ENCODE results near the gene PDE2A. TPM values are rescaled to one million over a fixed set of nuclear protein-coding genes. Genes with fewer than 3 reads are reported as not detected.

PDE2A gene
- total and polyA plus RNA-seq, 5 donors: 32.1 to 43.9 (median 37.1) TPM

GRCh38 chr11:72682858-72683243 is 8.6 kb upstream of the PDE2A start:
- Histone ChIP-seq H3K4me1 (ENCODE audit: control insufficient read depth, insufficient read depth, low read length) (peaks cover 3% of the 10 kb centered on the region), H3K9me3 (ENCODE audit: control insufficient read depth, low read length) (no peaks in the 10 kb centered on the region), H3K27ac (ENCODE audit: low read length) (no peak overlapping the region), H3K4me3 (ENCODE audit: low read length) (no peak overlapping the region), H3K27me3 (ENCODE audit: control insufficient read depth, insufficient read depth) (no peaks in the 10 kb centered on the region)
- ATAC-seq (no peak), DNase-seq (peak in 1 of 3 donors; percentile 51)
- 60% methylated on average over 4 of the region's 4 CpGs for WGBS
- intact Hi-C loops (cut with DNase I): loop anchor here (5.0 to 10.0 kb wide), 3 partner anchors 96 to 211 kb away; no protein-coding TSS in a partner anchor

DNA sequence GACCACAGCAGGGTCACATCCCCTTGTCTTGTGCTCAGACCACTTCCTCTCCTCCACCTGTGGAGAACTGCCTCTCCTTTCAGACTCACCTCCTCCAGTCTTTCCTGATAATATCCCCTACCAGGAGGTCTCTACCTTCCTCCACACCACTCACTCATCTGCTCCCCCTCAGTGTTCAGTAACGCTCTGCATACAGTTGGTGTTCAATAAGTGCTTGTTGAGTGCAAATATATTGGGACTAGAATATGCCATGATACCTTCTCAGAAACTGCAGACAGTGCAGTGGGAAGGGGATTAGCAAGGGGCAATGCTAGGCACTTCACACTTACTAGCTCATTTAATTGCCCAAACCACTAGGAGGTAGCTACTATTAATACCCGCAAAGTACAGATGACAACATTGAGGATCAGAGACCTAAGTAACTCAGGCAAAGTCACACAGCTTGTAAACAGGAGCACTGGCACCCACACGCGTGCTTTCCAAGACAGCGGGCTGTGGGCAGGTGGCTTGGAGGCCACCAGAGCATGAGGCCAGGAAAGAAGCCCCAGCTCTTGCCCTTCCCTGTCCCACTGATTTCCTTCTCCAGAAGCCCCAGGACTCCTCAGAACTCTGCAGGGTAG is 8.1 kb upstream of the PDE2A start:
- no peak for ATAC-seq
- Histone ChIP-seq H3K27me3 (ENCODE audit: control insufficient read depth, insufficient read depth) (no peaks in the 10 kb centered on the region), H3K4me3 (ENCODE audit: low read length) (no peak overlapping the region), H3K27ac (ENCODE audit: low read length) (no peak overlapping the region), H3K4me1 (ENCODE audit: control insufficient read depth, insufficient read depth, low read length) (peaks cover 3% of the 10 kb centered on the region), H3K9me3 (ENCODE audit: control insufficient read depth, low read length) (no peaks in the 10 kb centered on the region)
- peak in 1 of 3 donors; percentile 34 for DNase-seq
- WGBS: 71% methylated on average over 5 of the region's 5 CpGs
- intact Hi-C loops (cut with DNase I): loop anchor here (5.0 to 10.0 kb wide), 3 partner anchors 95 to 210 kb away; no protein-coding TSS in a partner anchor

DNA sequence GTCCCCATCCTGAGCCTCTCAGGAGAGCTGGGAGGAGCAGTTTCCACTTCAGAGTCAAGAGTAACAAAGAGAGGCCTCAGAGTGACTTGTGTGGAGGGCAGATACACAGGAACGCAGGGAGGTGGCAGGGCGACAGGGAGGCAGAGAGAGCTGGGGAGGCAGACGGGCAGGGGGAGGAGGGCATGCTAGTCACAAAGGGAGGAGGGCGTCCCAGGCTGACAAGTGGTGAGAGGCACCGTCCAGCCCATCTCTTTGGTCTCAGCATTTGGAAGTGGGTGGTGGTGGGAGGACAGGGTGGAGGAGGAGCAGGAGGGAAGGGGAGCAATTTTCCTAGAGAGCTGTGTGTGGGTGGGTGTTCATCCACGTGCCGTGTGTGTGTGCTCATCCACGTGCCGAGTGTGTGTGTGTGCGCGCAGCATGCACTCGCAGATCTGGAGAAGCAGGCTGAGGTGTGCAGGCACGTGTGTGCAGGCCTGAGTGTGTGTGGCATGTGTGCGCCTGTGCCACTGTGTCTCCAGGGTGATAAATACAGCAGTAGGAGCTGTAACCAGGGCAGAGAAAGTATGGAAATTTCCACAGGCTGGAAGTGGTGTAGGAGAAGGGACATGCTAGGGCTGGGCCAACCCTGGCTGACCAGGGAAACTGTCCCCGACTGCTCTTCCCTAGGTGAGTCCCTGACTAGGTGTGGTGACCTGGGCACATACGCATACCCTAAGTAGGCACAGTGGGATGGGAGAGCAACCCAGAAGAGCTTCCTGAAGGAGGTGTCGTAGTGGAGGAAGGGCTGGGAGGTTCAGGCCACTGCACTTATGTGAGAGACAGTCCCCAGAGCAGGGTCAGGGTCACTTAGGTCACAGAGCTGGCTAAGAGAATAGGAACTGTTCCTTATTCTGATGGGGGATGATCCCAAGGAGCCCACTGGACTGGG is 7.3 kb upstream of the PDE2A start:
- Histone ChIP-seq H3K9me3 (ENCODE audit: control insufficient read depth, low read length) (no peaks in the 10 kb centered on the region), H3K4me3 (ENCODE audit: low read length) (no peak overlapping the region), H3K27ac (ENCODE audit: low read length) (no peak overlapping the region), H3K27me3 (ENCODE audit: control insufficient read depth, insufficient read depth) (no peaks in the 10 kb centered on the region), H3K4me1 (ENCODE audit: control insufficient read depth, insufficient read depth, low read length) (peaks cover under 1% of the 10 kb centered on the region)
- intact Hi-C loops (cut with DNase I): loop anchor here (5.0 to 10.0 kb wide), 3 partner anchors 94 to 209 kb away; no protein-coding TSS in a partner anchor
- WGBS: 35% methylated on average over 17 of the region's 17 CpGs
- DNase-seq: no peak
- ATAC-seq: no peak

DNA sequence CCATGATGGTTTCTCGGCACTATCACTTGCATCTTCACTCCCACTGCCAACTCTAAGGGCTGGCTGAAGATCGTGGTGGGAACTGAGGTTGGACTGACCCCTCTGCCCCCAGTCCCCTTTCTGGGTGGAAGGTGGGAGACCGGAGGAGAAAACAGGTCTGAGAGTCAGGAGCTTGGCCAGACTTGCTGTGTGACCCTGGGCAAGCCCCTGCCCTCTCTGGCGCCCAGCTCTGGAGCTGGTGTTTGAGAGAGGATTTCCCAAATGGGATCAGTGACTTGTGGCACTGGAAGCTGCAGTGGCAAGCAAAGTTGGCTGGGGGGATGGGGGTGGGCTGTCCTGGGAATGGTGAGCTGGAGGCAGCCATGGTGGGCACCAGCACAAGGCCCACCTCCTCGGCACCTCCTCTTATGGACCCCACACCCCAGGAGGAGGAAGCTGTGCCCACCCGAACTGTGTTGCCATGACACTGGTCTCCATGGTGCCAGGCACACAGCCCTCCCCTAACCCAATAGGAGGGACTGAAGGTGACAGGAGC is 6.5 kb upstream of the PDE2A start:
- peak in 1 of 3 donors; percentile 31 for DNase-seq
- Histone ChIP-seq H3K27ac (ENCODE audit: low read length) (no peak overlapping the region), H3K27me3 (ENCODE audit: control insufficient read depth, insufficient read depth) (no peaks in the 10 kb centered on the region), H3K4me3 (ENCODE audit: low read length) (no peak overlapping the region), H3K9me3 (ENCODE audit: control insufficient read depth, low read length) (no peaks in the 10 kb centered on the region), H3K4me1 (ENCODE audit: control insufficient read depth, insufficient read depth, low read length) (no peaks in the 10 kb centered on the region)
- intact Hi-C loops (cut with DNase I): loop anchor here (5.0 to 10.0 kb wide), 3 partner anchors 93 to 208 kb away; no protein-coding TSS in a partner anchor
- no peak for ATAC-seq
- WGBS: 62% methylated on average over 6 of the region's 6 CpGs

DNA sequence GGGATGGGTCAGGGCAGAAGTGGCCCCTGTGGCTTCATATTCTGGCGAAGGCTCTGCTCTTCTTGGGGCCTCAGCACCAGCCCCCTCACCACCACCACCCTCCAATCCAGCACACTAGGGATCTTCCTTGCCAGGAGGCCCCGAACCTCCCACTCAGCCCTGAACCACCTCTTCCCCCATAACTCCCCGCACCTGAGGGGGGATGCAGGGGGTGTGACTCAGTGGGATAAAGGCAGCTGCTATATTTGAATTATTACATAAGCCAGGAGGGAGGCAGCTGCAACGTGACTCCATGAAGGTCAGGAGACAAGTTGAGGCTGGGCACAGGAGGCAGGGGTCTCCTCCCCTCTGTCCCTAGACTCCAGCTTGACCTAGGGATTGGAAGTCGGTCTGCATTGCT is 5.6 kb upstream of the PDE2A start:
- Histone ChIP-seq H3K4me1 (ENCODE audit: control insufficient read depth, insufficient read depth, low read length) (no peaks in the 10 kb centered on the region), H3K27ac (ENCODE audit: low read length) (no peak overlapping the region), H3K9me3 (ENCODE audit: control insufficient read depth, low read length) (no peaks in the 10 kb centered on the region), H3K27me3 (ENCODE audit: control insufficient read depth, insufficient read depth) (no peaks in the 10 kb centered on the region), H3K4me3 (ENCODE audit: low read length) (no peak overlapping the region)
- DNase-seq: no peak
- WGBS: 64% methylated on average over 5 of the region's 5 CpGs
- ATAC-seq: no peak
- intact Hi-C loops (cut with DNase I): loop anchor here (5.0 to 10.0 kb wide), 3 partner anchors 93 to 208 kb away; no protein-coding TSS in a partner anchor

GRCh38 chr11:72678524-72678923 is 4.3 kb upstream of the PDE2A start:
- 65% methylated on average over 8 of the region's 8 CpGs for whole genome bisulfite sequencing

DNA sequence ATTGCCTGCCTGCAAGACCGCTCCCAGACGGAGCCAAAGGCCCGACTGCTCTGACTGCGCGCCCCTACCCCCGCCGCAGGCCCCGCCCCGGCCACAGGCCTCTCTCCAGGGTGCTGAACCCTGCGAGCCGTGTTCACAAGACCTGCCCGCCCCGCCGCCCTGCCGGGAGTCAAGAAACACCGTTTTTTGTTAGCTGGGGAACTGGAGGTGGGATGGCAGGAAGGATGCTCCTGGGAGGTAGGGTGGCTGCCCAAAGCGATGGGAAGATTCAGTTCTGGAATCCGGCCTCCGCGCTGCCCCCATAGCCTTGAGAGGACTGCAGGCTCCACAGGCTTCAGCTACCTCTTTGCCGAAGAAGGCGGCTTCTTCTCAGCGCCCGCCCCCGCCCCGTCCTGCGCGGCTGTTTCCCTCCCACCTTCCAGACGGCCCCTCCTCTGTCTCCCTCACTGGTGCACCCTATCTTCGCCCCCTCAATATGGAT is 2.7 kb upstream of the PDE2A start:
- Histone ChIP-seq H3K27ac (ENCODE audit: low read length) (no peak overlapping the region), H3K4me3 (ENCODE audit: low read length) (no peak overlapping the region), H3K9me3 (ENCODE audit: control insufficient read depth, low read length) (no peaks in the 10 kb centered on the region), H3K27me3 (ENCODE audit: control insufficient read depth, insufficient read depth) (no peaks in the 10 kb centered on the region), H3K4me1 (ENCODE audit: control insufficient read depth, insufficient read depth, low read length) (no peaks in the 10 kb centered on the region)
- DNase-seq: peak; percentile 72 to 89 (median 88)
- ATAC-seq: peak; percentile 64 to 65
- intact Hi-C loops (cut with DNase I): no loop called here
- 2% methylated on average over 30 of the region's 30 CpGs for WGBS

More at GRCh38 chr11:72678524-72678923, 4.3 kb upstream of the PDE2A start:
- Histone ChIP-seq H3K9me3 (ENCODE audit: control insufficient read depth, low read length) (no peaks in the 10 kb centered on the region), H3K4me3 (ENCODE audit: low read length) (no peak overlapping the region), H3K27me3 (ENCODE audit: control insufficient read depth, insufficient read depth) (no peaks in the 10 kb centered on the region), H3K27ac (ENCODE audit: low read length) (no peak overlapping the region), H3K4me1 (ENCODE audit: control insufficient read depth, insufficient read depth, low read length) (no peaks in the 10 kb centered on the region)
- intact Hi-C loops (cut with DNase I): no loop called here
- ATAC-seq (no peak), DNase-seq (no peak)

DNA sequence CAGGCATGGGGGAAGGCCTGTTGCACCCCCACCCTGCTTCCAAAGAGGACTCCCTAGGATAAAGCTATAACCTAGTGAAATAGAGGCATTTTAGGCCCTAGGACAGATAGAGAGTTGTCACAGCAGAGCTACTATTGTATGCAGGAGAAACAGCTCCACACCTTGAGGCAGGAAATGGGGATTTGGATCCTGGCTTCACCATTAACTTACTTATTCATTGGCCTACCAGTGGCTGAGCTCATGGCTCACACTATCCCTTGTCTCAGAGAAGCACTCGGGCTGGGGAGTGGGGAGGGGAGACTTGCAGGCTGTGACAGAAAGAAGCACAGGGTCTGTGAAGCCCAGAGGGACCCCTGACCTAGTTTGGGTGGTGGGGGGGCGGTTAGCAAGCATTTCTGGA is 999 bp upstream of the PDE2A start:
- intact Hi-C loops (cut with DNase I): no loop called here
- Histone ChIP-seq H3K9me3 (ENCODE audit: control insufficient read depth, low read length) (no peaks in the 10 kb centered on the region), H3K4me1 (ENCODE audit: control insufficient read depth, insufficient read depth, low read length) (no peaks in the 10 kb centered on the region), H3K27ac (ENCODE audit: low read length) (no peak overlapping the region), H3K4me3 (ENCODE audit: low read length) (no peak overlapping the region), H3K27me3 (ENCODE audit: control insufficient read depth, insufficient read depth) (no peaks in the 10 kb centered on the region)
- ATAC-seq: no peak
- no peak for DNase-seq
- WGBS: 18% methylated on average over 2 of the region's 2 CpGs

DNA sequence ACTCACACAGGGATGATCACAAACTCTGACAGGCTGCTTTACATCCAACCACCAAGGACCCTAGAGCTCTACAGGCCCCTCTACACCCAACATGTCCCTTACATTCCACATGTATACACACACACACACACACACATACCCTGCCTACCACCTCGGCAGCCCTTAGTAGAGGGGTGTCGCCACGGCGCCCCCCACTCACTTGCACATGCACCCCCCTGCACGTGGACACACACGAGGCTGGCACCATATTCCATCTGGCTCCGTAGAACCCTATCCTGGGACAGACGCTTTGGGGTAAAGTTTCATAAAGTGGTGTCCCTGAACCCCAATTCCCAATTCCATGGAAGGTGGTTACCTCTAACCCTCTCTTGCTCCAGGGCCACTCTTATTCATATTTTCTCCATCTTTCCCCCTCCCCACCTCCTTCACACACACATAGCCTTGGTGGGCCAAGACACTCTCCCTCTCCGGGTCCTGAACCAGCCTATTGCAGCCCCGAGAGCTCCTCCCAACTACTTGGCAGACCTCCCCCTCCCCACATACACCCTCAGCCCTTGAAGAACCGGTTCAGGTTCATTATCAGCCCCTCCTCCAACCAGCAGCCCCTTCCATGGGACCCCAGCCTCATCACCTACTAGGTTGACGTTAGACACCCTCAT is 809 bp downstream of the PDE2A start:
- peak in 1 of 3 donors; percentile 28 for DNase-seq
- Histone ChIP-seq H3K4me1 (ENCODE audit: control insufficient read depth, insufficient read depth, low read length) (no peaks in the 10 kb centered on the region), H3K27ac (ENCODE audit: low read length) (no peak overlapping the region), H3K9me3 (ENCODE audit: control insufficient read depth, low read length) (no peaks in the 10 kb centered on the region), H3K27me3 (ENCODE audit: control insufficient read depth, insufficient read depth) (no peaks in the 10 kb centered on the region), H3K4me3 (ENCODE audit: low read length) (no peak overlapping the region)
- intact Hi-C loops (cut with DNase I): no loop called here
- WGBS: 26% methylated on average over 12 of the region's 12 CpGs
- no peak for ATAC-seq

- Histone ChIP-seq H3K9me3 (ENCODE audit: control insufficient read depth, low read length) (no peaks in the 10 kb centered on the region), H3K4me3 (ENCODE audit: low read length) (no peak overlapping the region), H3K27me3 (ENCODE audit: control insufficient read depth, insufficient read depth) (no peaks in the 10 kb centered on the region), H3K27ac (ENCODE audit: low read length) (no peak overlapping the region), H3K4me1 (ENCODE audit: control insufficient read depth, insufficient read depth, low read length) (no peaks in the 10 kb centered on the region)
- DNase-seq: no peak
- ATAC-seq: no peak
- intact Hi-C loops (cut with DNase I): no loop called here
- 67% methylated on average over 4 of the region's 4 CpGs for WGBS
Observed at GRCh38 chr11:72672597-72673238, 1.5 kb downstream of the PDE2A start.
